ENCODE results near the gene GSTM1.

The GSTM1 gene

GRCh38 chr1:109687641-109688499 is at the start of gene GSTM1:
GSTM1 (plus strand) TSS chr1:109687817; CDS start chr1:109687874, 57 bp downstream.
- DNase-seq = peak; percentile 43

DNA sequence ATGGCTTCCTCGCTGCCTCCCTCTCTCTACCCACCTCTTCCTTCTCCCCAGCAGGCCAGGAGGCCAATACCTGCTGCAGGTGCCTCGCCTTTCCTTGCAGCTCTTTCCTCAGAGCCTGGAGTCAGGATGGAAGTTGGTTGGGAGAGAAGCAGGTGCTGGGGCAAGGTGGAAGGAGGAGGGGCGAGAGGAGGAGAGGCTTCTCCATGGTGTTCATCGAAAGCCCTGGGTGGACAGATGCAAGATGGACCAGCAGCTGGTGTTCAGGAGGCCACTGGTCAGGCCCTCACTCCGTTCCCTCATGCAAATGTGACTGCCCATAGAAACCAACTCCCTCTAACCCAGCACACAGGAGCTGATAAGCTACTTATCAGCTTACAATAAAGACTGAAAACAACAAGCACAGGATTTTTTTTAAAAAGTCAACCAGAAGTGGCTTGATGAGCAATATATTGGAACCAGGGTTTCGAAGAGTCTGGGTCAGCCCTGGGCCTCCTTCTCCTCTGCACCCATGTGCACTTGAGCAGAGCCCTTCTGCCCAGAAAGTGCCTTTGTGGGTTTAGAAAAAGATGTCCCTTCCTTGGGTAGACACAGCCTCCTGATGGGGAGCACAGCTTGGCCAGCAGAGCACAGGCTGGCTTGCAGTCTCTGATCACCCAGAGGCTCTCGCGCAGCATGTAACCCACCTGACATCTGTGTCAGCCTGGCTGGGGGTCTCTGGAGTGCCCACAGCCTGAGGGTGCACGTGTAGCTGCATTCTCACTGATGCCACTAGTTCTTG is 48.4 kb upstream of the GSTM1 start:
- no peak for DNase-seq

DNA sequence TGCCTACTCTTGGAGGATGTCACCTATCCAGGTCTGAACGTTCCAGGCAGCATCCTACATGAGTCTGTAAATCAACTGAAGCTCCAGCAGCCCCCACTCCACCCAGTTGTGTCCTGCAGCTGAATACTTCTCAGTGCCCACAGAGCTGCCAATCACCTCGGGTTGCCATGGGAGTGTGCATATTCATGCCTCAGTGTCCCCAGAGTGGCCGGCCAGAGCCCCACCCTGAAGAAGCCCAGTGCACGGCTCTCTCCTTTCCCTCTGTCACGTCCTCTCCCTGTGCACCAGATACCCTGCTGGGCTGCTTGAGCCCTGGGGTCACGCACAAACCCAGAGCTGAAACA is 47.8 kb upstream of the GSTM1 start:
- no peak for DNase-seq

- no peak for DNase-seq
Measured at GRCh38 chr1:109640285-109640865, 47.2 kb upstream of the GSTM1 start.

- DNase-seq = no peak
Measured at GRCh38 chr1:109641078-109641740, 46.4 kb upstream of the GSTM1 start.

DNA sequence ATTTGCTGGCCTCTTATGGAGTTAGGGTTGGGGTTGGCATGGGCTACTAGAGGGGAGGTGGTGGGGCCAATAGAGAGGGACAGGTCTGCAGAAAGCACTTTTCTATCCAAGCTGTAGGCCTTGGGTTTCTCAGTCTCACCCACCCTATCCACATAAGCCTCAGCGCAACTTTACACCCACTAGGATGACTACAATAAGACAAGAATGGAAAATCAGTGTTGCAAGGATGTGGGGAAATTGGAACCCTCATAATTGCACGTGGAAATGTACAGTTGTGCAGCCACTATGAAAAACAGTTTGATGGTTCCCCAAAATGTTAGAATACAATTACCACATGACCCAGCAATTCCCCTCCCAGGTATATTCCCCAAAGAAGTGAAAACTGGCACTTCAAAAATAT is 45.8 kb upstream of the GSTM1 start:
- no peak for DNase-seq

GRCh38 chr1:109642626-109643025 is 45.0 kb upstream of the GSTM1 start:
- no peak for DNase-seq

- DNase-seq = peak; percentile 3
Measured at GRCh38 chr1:109643385-109644230, 44.0 kb upstream of the GSTM1 start.

DNA sequence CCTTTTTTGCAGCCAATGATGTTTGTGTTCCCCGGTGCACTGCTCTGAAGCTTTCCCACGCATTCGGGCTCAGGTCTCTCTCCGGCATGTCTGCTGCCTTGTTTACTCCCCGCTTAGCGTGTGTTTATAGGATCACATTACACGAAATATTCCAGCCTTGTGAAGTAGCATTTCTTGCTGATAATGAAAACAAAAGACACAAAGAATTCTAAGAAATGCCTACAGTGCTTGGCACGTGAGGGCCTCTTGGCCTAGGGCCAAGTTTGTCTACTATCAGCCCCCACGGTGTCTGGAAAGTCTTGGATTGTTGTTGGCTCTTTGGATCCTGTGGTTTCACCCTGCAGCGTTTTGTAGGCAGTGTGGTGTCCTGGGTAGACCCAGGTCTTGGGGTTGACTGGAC is 42.9 kb upstream of the GSTM1 start:
- no peak for DNase-seq

DNA sequence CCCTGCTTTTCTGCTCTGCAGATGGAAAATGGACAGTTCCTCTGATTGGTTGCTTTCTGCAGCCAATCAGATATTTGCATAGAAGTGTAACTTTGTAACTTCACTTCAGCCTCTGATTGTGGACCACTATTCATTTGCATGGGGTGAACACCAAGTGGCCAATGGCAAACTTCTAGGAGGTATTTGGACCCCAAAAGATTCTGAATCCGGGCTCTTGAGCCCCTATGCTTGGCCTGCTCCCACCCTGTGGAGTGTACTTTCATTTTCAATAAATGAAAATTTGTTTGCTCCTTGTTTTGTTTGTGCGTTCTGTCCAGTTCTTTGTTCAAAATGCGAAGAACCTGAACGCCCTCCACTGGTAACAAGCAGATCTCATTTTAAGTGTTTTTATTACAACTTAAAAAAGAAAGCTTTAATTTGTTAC is 38.1 kb upstream of the GSTM1 start:
- no peak for DNase-seq

- DNase-seq = no peak
Measured at GRCh38 chr1:109650609-109651008, 37.0 kb upstream of the GSTM1 start.

- DNase-seq = no peak
Measured at GRCh38 chr1:109652402-109652801, 35.2 kb upstream of the GSTM1 start.

GRCh38 chr1:109653306-109653705 is 34.3 kb upstream of the GSTM1 start:
- DNase-seq = no peak

GRCh38 chr1:109654519-109654918 is 33.1 kb upstream of the GSTM1 start:
- DNase-seq = no peak

DNA sequence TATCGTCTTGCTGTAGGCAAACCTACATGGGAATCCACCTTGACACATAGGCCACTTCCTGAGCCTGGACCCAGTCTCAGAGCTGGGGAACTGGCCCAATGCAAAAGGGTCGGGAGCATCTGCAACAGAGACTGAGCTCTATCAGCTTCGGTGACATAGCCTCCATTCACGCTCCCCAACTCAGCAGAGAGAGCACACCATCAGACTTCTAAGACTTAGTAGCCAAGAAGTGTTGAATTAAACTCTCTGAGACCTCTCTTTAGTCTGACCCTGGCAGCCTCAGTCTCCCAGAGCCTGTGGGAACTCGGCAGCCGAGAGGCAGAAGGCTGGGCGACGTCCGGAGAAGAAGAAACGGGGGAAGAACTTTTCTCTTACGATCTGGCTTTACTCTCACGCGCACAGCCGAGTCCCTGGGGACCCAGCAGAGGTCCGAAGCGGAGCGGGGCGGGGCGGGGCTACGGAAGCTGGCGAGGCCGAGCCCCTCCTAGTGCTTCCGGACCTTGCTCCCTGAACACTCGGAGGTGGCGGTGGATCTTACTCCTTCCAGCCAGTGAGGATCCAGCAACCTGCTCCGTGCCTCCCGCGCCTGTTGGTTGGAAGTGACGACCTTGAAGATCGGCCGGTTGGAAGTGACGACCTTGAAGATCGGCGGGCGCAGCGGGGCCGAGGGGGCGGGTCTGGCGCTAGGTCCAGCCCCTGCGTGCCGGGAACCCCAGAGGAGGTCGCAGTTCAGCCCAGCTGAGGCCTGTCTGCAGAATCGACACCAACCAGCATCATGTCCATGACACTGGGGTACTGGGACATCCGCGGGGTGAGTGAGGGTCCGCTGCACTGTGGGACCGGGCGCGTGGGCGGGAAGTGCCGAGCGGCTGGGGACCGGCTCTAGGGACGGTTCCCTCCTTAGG is 31.8 kb upstream of the GSTM1 start, which contains the start of gene GSTM4:
Gene GSTM4, plus strand, starts transcription at position 485 of the 905 bp plus-strand sequence. Its CDS starts 291 bp downstream, at position 776.
- DNase-seq = peak; percentile 5

DNA sequence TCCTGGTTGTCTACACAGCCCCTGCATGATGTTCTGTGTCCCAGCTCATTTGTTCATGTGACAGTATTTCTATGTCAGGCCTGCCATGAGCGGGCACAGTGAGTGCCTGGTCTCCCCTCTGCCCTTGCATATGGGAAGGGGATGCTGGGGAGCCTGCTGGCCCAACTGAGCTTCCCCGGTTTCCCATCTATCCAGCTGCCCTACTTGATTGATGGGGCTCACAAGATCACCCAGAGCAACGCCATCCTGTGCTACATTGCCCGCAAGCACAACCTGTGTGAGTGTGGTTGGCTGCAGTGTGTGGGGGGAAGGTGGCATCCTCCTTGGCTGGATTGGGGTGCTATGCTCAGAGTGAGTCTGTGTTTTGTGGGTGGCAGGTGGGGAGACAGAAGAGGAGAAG is 30.2 kb upstream of the GSTM1 start:
- no peak for DNase-seq

DNA sequence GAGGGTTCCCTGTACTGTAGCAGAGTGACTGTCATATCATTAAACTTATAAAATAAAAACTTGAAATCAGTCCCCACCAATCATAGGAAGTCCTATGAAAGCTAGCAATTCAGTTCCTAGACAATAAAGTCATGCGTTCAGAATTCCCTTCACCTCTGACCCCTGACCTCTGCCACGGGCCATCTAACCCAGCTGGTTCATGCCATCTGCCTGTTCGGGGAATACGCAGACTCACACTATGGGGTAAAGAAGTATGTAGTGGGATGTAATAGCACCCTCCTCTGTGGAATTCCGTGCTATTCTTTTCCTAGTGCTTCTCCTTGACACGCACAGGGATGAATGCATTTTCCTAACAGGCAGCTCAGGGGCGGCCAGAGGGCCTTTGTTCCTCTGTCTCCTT is 29.6 kb upstream of the GSTM1 start:
- no peak for DNase-seq

- DNase-seq = no peak
Measured at GRCh38 chr1:109658533-109659042, 29.0 kb upstream of the GSTM1 start.

GRCh38 chr1:109659145-109659544 is 28.5 kb upstream of the GSTM1 start:
- DNase-seq = no peak

- no peak for DNase-seq
Measured at GRCh38 chr1:109659997-109660690, 27.5 kb upstream of the GSTM1 start.

All from GOT3 (cell line).